ENCODE results near the gene TAF13. TPM values are rescaled to one million over a fixed set of nuclear protein-coding genes. Genes with fewer than 3 reads are reported as not detected.
"Not testable (repeated sequence)": the region's sequence is repeated elsewhere in the genome, so short reads cannot be mapped to it uniquely, and the experiment has no call there.

Gene TAF13
- total RNA-seq, 3 donors from 2014 or later = 35.7 to 52.8 (median 36.5) TPM

DNA sequence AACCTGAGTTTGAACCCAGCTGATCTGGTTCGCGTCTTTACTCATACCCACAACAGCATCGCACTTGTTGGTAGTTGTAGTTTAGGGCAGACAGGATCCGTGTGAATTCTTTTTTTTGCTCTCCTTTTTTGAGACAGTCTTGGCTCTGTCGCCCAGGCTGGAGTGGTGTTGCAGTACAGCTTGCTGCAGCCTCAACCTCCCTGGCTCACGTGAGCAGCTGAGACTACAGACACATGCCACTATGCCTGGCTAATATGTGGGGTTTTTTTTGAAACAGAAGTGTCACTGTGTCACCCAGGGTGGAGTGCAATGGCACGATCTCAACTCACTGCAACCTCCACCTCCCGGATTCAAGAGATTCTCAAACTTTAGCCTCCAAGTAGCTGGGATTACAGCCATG, 7.9 kb downstream of the TAF13 start:
- H3K4me1 ChIP-seq (ENCODE audit: low read depth) = no peaks in the 10 kb centered on the region
- DNase-seq = no peak
- ATAC-seq = no peak
- no peak overlapping the region for H3K4me3 ChIP-seq
- H3K36me3 ChIP-seq (ENCODE audit: low read depth) = no peaks in the 10 kb centered on the region
- H3K9me3 ChIP-seq = no peaks in the 10 kb centered on the region
- TF ChIP-seq CTCF (IDR thresholded peaks at IDR 0.05) = no peak
- intact Hi-C loops (cut with DNase I, micrococcal nuclease) = no loop called here

GRCh38 chr1:109065137-109065536, 10.7 kb downstream of the TAF13 start:
- no peak for TF ChIP-seq CTCF (IDR thresholded peaks at IDR 0.05)
- DNase-seq = no peak
- Histone ChIP-seq H3K9me3 (no peaks in the 10 kb centered on the region), H3K4me1 (ENCODE audit: low read depth) (no peaks in the 10 kb centered on the region), H3K4me3 (no peak overlapping the region), H3K36me3 (ENCODE audit: low read depth) (no peaks in the 10 kb centered on the region)
- intact Hi-C loops (cut with DNase I, micrococcal nuclease) = no loop called here
- no peak for ATAC-seq

DNA sequence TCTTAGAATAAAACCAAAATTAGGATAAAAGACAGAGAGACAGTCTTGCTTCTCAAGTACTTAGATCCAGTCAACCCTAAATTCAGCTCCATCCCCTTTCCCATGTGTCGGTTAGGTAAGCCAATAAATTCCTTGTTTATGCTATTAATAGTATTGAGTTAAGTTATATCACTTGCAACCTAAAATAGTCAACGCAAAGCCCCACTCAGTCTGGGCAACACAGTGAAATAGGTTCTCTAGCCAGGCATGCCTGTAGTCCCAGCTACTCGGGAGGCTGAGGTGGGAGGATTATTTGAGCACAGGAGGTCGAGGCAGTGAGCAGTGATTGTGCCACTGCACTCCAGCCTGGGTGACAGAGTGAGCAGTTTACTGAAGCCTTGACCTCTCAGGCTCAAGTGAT, 14.6 kb downstream of the TAF13 start:
- intact Hi-C loops (cut with DNase I, micrococcal nuclease) = no loop called here
- Histone ChIP-seq H3K36me3 (ENCODE audit: low read depth) (no peaks in the 10 kb centered on the region), H3K9me3 (no peaks in the 10 kb centered on the region), H3K4me1 (ENCODE audit: low read depth) (no peaks in the 10 kb centered on the region), H3K4me3 (no peak overlapping the region)
- no peak for ATAC-seq
- no peak for TF ChIP-seq CTCF (IDR thresholded peaks at IDR 0.05)
- DNase-seq = no peak

GRCh38 chr1:109060707-109061106, 15.1 kb downstream of the TAF13 start:
- no peak for TF ChIP-seq CTCF (IDR thresholded peaks at IDR 0.05)
- Histone ChIP-seq H3K4me1 (ENCODE audit: low read depth) (no peaks in the 10 kb centered on the region), H3K36me3 (ENCODE audit: low read depth) (no peaks in the 10 kb centered on the region), H3K4me3 (no peak overlapping the region), H3K9me3 (no peaks in the 10 kb centered on the region)
- ATAC-seq = peak; percentile 67
- intact Hi-C loops (cut with DNase I, micrococcal nuclease) = no loop called here
- peak in 1 of 3 donors; percentile 21 for DNase-seq

- DNase-seq = no peak
- ATAC-seq = no peak
- Histone ChIP-seq H3K36me3 (ENCODE audit: low read depth) (no peaks in the 10 kb centered on the region), H3K4me1 (ENCODE audit: low read depth) (no peaks in the 10 kb centered on the region), H3K4me3 (no peak overlapping the region), H3K9me3 (no peaks in the 10 kb centered on the region)
- intact Hi-C loops (cut with DNase I, micrococcal nuclease) = no loop called here
- no peak for TF ChIP-seq CTCF (IDR thresholded peaks at IDR 0.05)
Observed at GRCh38 chr1:109059026-109059425, 16.8 kb downstream of the TAF13 start.

GRCh38 chr1:109056064-109056463, 19.7 kb downstream of the TAF13 start:
- intact Hi-C loops (cut with DNase I, micrococcal nuclease) = no loop called here
- ATAC-seq = no peak
- no peak for DNase-seq

DNA sequence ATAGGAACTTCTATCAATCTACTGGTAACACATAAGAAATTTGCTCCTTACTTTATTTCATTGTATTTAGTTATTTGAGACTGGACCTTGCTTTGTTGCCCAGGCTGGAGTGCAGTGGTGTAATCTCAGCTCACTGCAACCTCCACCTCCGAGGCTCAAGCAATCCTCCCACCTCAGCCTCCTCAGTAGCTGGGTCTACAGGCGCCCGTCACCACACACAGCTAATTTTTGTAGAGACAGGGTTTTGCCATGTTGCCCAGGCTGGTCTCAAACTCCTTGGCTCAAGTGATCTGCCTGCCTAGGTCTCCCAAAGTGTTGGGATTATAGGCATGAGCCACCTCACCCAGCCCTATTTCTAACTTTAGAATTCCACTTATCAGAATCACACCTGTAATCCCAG, 23.7 kb downstream of the TAF13 start:
- DNase-seq; H3K9me3 ChIP-seq; H3K4me3 ChIP-seq; intact Hi-C loops (cut with DNase I, micrococcal nuclease); H3K36me3 ChIP-seq (ENCODE audit: low read depth); H3K4me1 ChIP-seq (ENCODE audit: low read depth); ATAC-seq: not testable (repeated sequence)

More at GRCh38 chr1:109056064-109056463, 19.7 kb downstream of the TAF13 start:
- H3K4me1 ChIP-seq (ENCODE audit: low read depth) = no peaks in the 10 kb centered on the region
- H3K4me3 ChIP-seq = no peak overlapping the region
- no peaks in the 10 kb centered on the region for H3K9me3 ChIP-seq
- TF ChIP-seq CTCF (IDR thresholded peaks at IDR 0.05) = no peak
- no peaks in the 10 kb centered on the region for H3K36me3 ChIP-seq (ENCODE audit: low read depth)

Data from mucosa of descending colon (tissue), 3 donors.